ENCODE measurements around the gene MSRB1.

- TF ChIP-seq POLR2A (IDR thresholded peaks at IDR 0.05; ENCODE audit: low read length) (no peak), GATA1 (IDR thresholded peaks at IDR 0.05; ENCODE audit: low read depth, low read length) (no peak)
These were observed 19.5 kb downstream of the MSRB1 start for GRCh38 chr16:1923299-1924034.

Data from erythroblast (primary cell).